HepG2 (cell line): ENCODE data around the gene HIPK3. TPM values are rescaled to one million over a fixed set of nuclear protein-coding genes. Genes with fewer than 3 reads are reported as not detected.
A peak's percentile ranks its signal among the peaks of the same experiment; 100 is the strongest.

ENCODE experiments used
- ARID2 ChIP-seq: sonication (generic); formaldehyde crosslinking; IDR thresholded peaks from 2 replicates; pipeline ENCODE4 v1.8.1; 2022; ENCODE audit warnings: mild to moderate bottlenecking, missing genetic modification reagents, borderline replicate concordance
- DMTF1 ChIP-seq: sonication (generic); formaldehyde crosslinking; IDR thresholded peaks from 2 replicates; pipeline ENCODE4 v1.4.0; 2020; ENCODE audit warnings: mild to moderate bottlenecking, missing genetic modification reagents
- GLI4 ChIP-seq: sonication (generic); formaldehyde crosslinking; IDR thresholded peaks from 2 replicates; pipeline ENCODE4 v1.5.1; 2020; ENCODE audit warnings: missing genetic modification reagents, mild to moderate bottlenecking, moderate library complexity, borderline replicate concordance
- HOXA7 ChIP-seq: sonication (generic); formaldehyde crosslinking; IDR thresholded peaks from 2 replicates; pipeline ENCODE4 v1.8.1; 2022; ENCODE audit warnings: mild to moderate bottlenecking, missing genetic modification reagents, moderate library complexity
- MXD4 ChIP-seq: IDR thresholded peaks from 2 replicates; pipeline ENCODE4 v1.6.1; 2016; ENCODE audit warnings: mild to moderate bottlenecking, missing biosample characterization, missing genetic modification reagents
- RERE ChIP-seq: IDR thresholded peaks from 2 replicates; pipeline ENCODE4 v1.6.1; 2016; ENCODE audit warnings: low read depth, missing genetic modification reagents, missing compliant biosample characterization
- SP4 ChIP-seq: sonication (generic); formaldehyde crosslinking; IDR thresholded peaks from 2 replicates; pipeline ENCODE4 v1.8.1; 2023; ENCODE audit warnings: mild to moderate bottlenecking, missing genetic modification reagents
- ZMAT5 ChIP-seq: sonication (generic); formaldehyde crosslinking; IDR thresholded peaks from 2 replicates; pipeline ENCODE4 v1.5.0; 2020; ENCODE audit warnings: mild to moderate bottlenecking, low read depth, missing genetic modification reagents, borderline replicate concordance
- ZMYM2 ChIP-seq: sonication (generic); formaldehyde crosslinking; IDR thresholded peaks from 2 replicates; pipeline ENCODE4 v1.8.0; 2022; ENCODE audit warnings: mild to moderate bottlenecking, missing genetic modification reagents
- ZNF136 ChIP-seq: sonication (generic); formaldehyde crosslinking; IDR thresholded peaks from 2 replicates; pipeline ENCODE4 v1.8.1; 2022; ENCODE audit warnings: low read depth, mild to moderate bottlenecking, moderate library complexity, missing genetic modification reagents
- ZNF138 ChIP-seq: sonication (generic); formaldehyde crosslinking; IDR thresholded peaks from 2 replicates; pipeline ENCODE4 v1.5.0; 2020; ENCODE audit warnings: mild to moderate bottlenecking, low read depth, missing genetic modification reagents
- ZNF337 ChIP-seq: sonication (generic); formaldehyde crosslinking; IDR thresholded peaks from 2 replicates; pipeline ENCODE4 v1.5.1; 2020; ENCODE audit warnings: missing genetic modification reagents, low read depth, mild to moderate bottlenecking, borderline replicate concordance
- ZNF503 ChIP-seq: sonication (generic); formaldehyde crosslinking; IDR thresholded peaks from 2 replicates; pipeline ENCODE4 v1.4.0; 2020; ENCODE audit warnings: missing genetic modification reagents
- ZNF615 ChIP-seq: sonication (generic); formaldehyde crosslinking; IDR thresholded peaks from 2 replicates; pipeline ENCODE4 v1.5.0; 2020; ENCODE audit warnings: mild to moderate bottlenecking, missing genetic modification reagents, borderline replicate concordance
- ZNF720 ChIP-seq: sonication (generic); formaldehyde crosslinking; IDR thresholded peaks from 2 replicates; pipeline ENCODE4 v1.4.0; 2020; ENCODE audit warnings: missing genetic modification reagents
- ZNF781 ChIP-seq: sonication (generic); formaldehyde crosslinking; IDR thresholded peaks from 2 replicates; pipeline ENCODE4 v1.5.1; 2020; ENCODE audit warnings: borderline replicate concordance, mild to moderate bottlenecking, missing genetic modification reagents; ENCODE audit errors: not compliant biosample characterization
- ZXDC ChIP-seq: sonication (generic); formaldehyde crosslinking; IDR thresholded peaks from 2 replicates; pipeline ENCODE4 v1.5.0; 2020; ENCODE audit warnings: mild to moderate bottlenecking, missing genetic modification reagents
- polyA plus RNA-seq, 8 experiments: library from polyadenylated mRNA; depleted of rRNA in 3 of 8; stranded (reverse) in 7 of 8; unstranded in 1 of 8; fragments of >200 nt; fragmentation: Illumina TruSeq in 4 of 8; extraction: Trizol in 4 of 8; gene quantifications; 2 replicates each; pipeline versions ENCODE4 v1.2.1 to v1.2.3, GENCODE V29; 2011 to 2016; ENCODE audit warnings: low read depth in 4 of 8, missing spikeins in 1 of 8, mixed read lengths in 1 of 8; ENCODE audit not compliant: insufficient read depth in 1 of 8
- total RNA-seq, 5 experiments: library from RNA; depleted of rRNA; stranded (reverse); fragments of >200 nt; fragmentation: Illumina TruSeq; extraction: Trizol; gene quantifications; 2 replicates each; pipeline ENCODE4 v1.2.3, GENCODE V29; 2016; ENCODE audit warnings: low read depth in 1 of 5

The HIPK3 gene
- total and polyA plus RNA-seq, 2 of the 13 experiments (the other 11 are each of a cell fraction or from before 2014, with no cell fraction given), result 20.5 to 44.3 TPM

GRCh38 chr11:33256813-33257159, 395 bp upstream of the HIPK3 start (continued):
- TF ChIP-seq SP4, result no peak
- TF ChIP-seq ZMAT5, result no peak
- TF ChIP-seq ZNF720 (CRISPR knock-in tag), result no peak
- no peak for TF ChIP-seq HOXA7
- peak; percentile 59; the same call in 1 of the 2 replicates for TF ChIP-seq ARID2 (CRISPR knock-in tag)
- TF ChIP-seq ZNF781 (CRISPR knock-in tag), result no peak
- no peak for TF ChIP-seq GLI4 (CRISPR knock-in tag)
- no peak for TF ChIP-seq ZNF503
- TF ChIP-seq ZNF337 (CRISPR knock-in tag), result 0 out of 2 replicates have a peak, but pooled peaks have one; percentile 19
- no peak for TF ChIP-seq ZMYM2 (CRISPR knock-in tag)
- no peak for TF ChIP-seq DMTF1 (CRISPR knock-in tag)
- TF ChIP-seq ZNF138 (CRISPR knock-in tag), result no peak
- no peak for TF ChIP-seq ZNF615
- no peak for TF ChIP-seq MXD4 (CRISPR knock-in tag)
- TF ChIP-seq ZXDC, result no peak
- no peak for TF ChIP-seq ZNF136 (CRISPR knock-in tag)
- TF ChIP-seq RERE (CRISPR knock-in tag), result no peak
